ENCODE data around the gene ZKSCAN2.

ZKSCAN2 gene

DNA sequence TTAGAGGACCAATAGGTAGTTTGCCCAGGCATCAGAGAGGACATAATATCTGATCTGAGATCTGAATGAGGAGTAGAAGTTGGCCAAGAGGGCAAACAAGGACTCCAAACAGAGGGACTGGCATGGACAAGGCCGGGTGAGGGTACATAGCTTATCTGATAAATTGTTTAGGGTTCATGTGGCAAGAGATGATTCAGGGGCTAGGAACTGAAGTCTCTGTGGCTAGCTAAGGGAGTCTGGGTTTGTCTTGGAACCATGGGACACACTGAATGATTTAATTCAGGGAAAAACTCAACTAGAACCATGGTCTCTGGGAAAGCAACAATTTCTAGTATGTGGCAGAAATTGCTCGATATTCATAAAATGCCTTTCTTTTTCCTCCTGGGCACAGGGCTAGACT is 45.0 kb downstream of the ZKSCAN2 start:
- CTCF ChIA-PET: no interaction called here
- DNase-seq: no peak
- Mint-ChIP-seq H3K27me3 (peaks cover 21% of the 10 kb centered on the region), H3K9me3 (no peaks in the 10 kb centered on the region), H3K4me3 (no peak overlapping the region), H3K4me1 (no peaks in the 10 kb centered on the region), H3K27ac (no peak overlapping the region), H3K36me3 (no peaks in the 10 kb centered on the region)

DNA sequence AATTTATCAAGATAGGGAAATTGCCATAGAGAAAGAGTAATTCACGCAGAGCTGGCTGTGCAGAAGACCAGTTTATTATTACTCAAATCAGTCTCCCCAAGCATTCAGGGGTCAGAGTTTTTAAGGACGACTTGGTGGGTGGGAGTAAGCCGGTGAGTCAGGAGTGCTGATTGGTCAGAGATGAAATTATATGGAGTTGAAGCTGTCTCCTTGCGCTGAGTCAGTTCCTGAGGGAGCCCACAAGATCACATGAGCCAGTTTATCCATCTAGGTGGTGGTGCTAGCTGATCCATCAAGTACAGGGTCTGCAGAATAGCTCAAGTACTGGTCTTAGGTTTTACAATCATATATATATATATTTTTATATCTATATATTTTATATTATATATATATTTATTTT is 46.9 kb downstream of the ZKSCAN2 start:
- no peak overlapping the region for H3K4me3 Mint-ChIP-seq
- no peak for DNase-seq
- no peaks in the 10 kb centered on the region for H3K36me3 Mint-ChIP-seq
- H3K9me3 Mint-ChIP-seq: no peaks in the 10 kb centered on the region
- CTCF ChIA-PET: interaction anchor here (1.6 kb wide), 1 partner anchor 13 kb away, joined by 3 read pairs; no protein-coding TSS in a partner anchor
- peaks cover 5% of the 10 kb centered on the region for H3K27me3 Mint-ChIP-seq
- no peak overlapping the region for H3K27ac Mint-ChIP-seq
- no peaks in the 10 kb centered on the region for H3K4me1 Mint-ChIP-seq

DNA sequence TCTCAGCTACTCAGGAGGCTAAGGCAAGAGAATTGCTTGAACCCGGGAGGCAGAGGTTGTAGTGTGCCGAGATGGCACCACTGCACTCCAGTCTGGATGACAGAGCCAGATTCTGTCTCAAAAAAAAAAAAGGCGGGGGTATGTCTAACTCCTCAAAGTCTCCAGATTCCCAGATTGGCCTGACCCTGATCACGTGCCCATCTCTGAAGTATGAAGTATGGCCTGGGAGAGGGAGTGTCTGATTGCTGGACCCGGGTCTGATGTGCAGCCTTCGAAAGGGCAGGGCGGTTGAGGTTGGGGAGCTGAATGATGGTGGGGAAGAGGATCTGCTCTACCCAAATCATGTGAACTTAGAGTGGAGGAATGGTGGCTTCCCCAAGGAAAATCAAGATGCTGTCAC is 58.2 kb downstream of the ZKSCAN2 start:
- Mint-ChIP-seq H3K9me3 (no peaks in the 10 kb centered on the region), H3K4me3 (no peak overlapping the region), H3K27ac (no peak overlapping the region), H3K4me1 (no peaks in the 10 kb centered on the region), H3K27me3 (no peaks in the 10 kb centered on the region), H3K36me3 (no peaks in the 10 kb centered on the region)
- DNase-seq: no peak
- CTCF ChIA-PET: no interaction called here

- CTCF ChIA-PET: interaction anchor here (1.4 kb wide), 1 partner anchor 27 kb away, joined by 5 read pairs; no protein-coding TSS in a partner anchor
- Mint-ChIP-seq H3K27me3 (no peaks in the 10 kb centered on the region), H3K4me1 (no peaks in the 10 kb centered on the region), H3K9me3 (no peaks in the 10 kb centered on the region), H3K27ac (no peak overlapping the region), H3K4me3 (no peak overlapping the region), H3K36me3 (no peaks in the 10 kb centered on the region)
- DNase-seq: no peak
Measured at GRCh38 chr16:25198021-25198420, 59.6 kb downstream of the ZKSCAN2 start.

- CTCF ChIA-PET: no interaction called here
- H3K9me3 Mint-ChIP-seq: no peaks in the 10 kb centered on the region
- H3K4me1 Mint-ChIP-seq: no peaks in the 10 kb centered on the region
- no peaks in the 10 kb centered on the region for H3K27me3 Mint-ChIP-seq
- DNase-seq: no peak
- H3K36me3 Mint-ChIP-seq: no peaks in the 10 kb centered on the region
- no peak overlapping the region for H3K4me3 Mint-ChIP-seq
- H3K27ac Mint-ChIP-seq: no peak overlapping the region
Measured at GRCh38 chr16:25194273-25194878, 63.3 kb downstream of the ZKSCAN2 start.

- Mint-ChIP-seq H3K27me3 (no peaks in the 10 kb centered on the region), H3K4me1 (no peaks in the 10 kb centered on the region), H3K9me3 (no peaks in the 10 kb centered on the region), H3K27ac (no peak overlapping the region), H3K4me3 (no peak overlapping the region), H3K36me3 (no peaks in the 10 kb centered on the region)
- DNase-seq: no peak
- CTCF ChIA-PET: no interaction called here
Measured at GRCh38 chr16:25192096-25192495, 65.5 kb downstream of the ZKSCAN2 start.

GRCh38 chr16:25189305-25189704 is 68.3 kb downstream of the ZKSCAN2 start:
- no peaks in the 10 kb centered on the region for H3K4me1 Mint-ChIP-seq
- CTCF ChIA-PET: no interaction called here
- no peaks in the 10 kb centered on the region for H3K27me3 Mint-ChIP-seq
- no peaks in the 10 kb centered on the region for H3K9me3 Mint-ChIP-seq
- no peak overlapping the region for H3K4me3 Mint-ChIP-seq
- no peak overlapping the region for H3K27ac Mint-ChIP-seq
- H3K36me3 Mint-ChIP-seq: no peaks in the 10 kb centered on the region
- no peak for DNase-seq

DNA sequence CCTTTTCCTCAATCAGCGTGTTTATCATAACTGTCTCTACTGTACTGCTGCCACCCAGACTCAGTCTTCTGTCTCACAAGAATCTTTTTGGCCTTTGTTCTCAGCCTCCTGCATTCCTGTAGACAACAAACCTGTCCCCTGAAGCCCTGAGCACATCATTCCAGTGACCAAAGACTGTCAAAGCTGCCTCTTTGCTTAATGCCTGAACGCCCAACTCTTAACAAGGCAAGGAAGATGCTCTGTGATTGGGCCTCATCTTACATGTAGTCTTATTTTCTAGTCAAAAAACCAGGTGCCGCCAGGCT is 70.2 kb downstream of the ZKSCAN2 start:
- DNase-seq: no peak
- Mint-ChIP-seq H3K27ac (no peak overlapping the region), H3K36me3 (no peaks in the 10 kb centered on the region), H3K4me1 (no peaks in the 10 kb centered on the region), H3K4me3 (no peak overlapping the region), H3K9me3 (no peaks in the 10 kb centered on the region), H3K27me3 (no peaks in the 10 kb centered on the region)
- CTCF ChIA-PET: no interaction called here

Measured in activated naive CD4-positive, alpha-beta T cell treated with anti-CD3 and anti-CD28 coated beads, Interleukin-2, amount 10 ng/mL, durations not matched to agents 7 days and 5 days (primary cell).